Sigmoid colon (tissue), 4 donors: ENCODE results near the gene ARHGAP15.

ENCODE experiments used
- CTCF ChIP-seq, 4 experiments: fragments of 450-650 bp in 3 of 4; fragments of 200-600 bp in 1 of 4; IDR thresholded peaks; one replicate each; pipeline ENCODE4 v1.5.1; 2016 to 2019; ENCODE audit warnings: antibody characterized with exemption in 4 of 4, mild to moderate bottlenecking in 3 of 4, moderate library complexity in 2 of 4
- EP300 ChIP-seq, 4 donors: sonication (generic); formaldehyde crosslinking; IDR thresholded peaks; one replicate each; pipeline ENCODE4 v1.6.1; 2017; ENCODE audit warnings: antibody characterized with exemption in 4 of 4
- POLR2A ChIP-seq, 2 donors: fragments of 450-650 bp; IDR thresholded peaks; one replicate each; pipeline ENCODE4 v1.6.1; 2016; ENCODE audit warnings: antibody characterized with exemption in 2 of 2, mild to moderate bottlenecking in 2 of 2, moderate library complexity in 2 of 2
- POLR2AphosphoS5 ChIP-seq, 4 donors: sonication (generic); formaldehyde crosslinking; IDR thresholded peaks; one replicate each; pipeline ENCODE4 v1.6.1; 2017; ENCODE audit warnings: antibody characterized with exemption in 4 of 4

- no peak for TF ChIP-seq CTCF (IDR thresholded peaks at IDR 0.05)
- TF ChIP-seq POLR2A (IDR thresholded peaks at IDR 0.05): no peak
- no peak for TF ChIP-seq EP300 (IDR thresholded peaks at IDR 0.05)
- TF ChIP-seq POLR2AphosphoS5 (IDR thresholded peaks at IDR 0.05): no peak
Measured at GRCh38 chr2:143572421-143572820, 443.2 kb downstream of the ARHGAP15 start.
